ENCODE measurements around the gene VARS2.

- TF ChIP-seq BACH2 (CRISPR knock-in tag; IDR thresholded peaks at IDR 0.05; ENCODE audit: borderline replicate concordance), result no peak
- TF ChIP-seq, protein P1, sequence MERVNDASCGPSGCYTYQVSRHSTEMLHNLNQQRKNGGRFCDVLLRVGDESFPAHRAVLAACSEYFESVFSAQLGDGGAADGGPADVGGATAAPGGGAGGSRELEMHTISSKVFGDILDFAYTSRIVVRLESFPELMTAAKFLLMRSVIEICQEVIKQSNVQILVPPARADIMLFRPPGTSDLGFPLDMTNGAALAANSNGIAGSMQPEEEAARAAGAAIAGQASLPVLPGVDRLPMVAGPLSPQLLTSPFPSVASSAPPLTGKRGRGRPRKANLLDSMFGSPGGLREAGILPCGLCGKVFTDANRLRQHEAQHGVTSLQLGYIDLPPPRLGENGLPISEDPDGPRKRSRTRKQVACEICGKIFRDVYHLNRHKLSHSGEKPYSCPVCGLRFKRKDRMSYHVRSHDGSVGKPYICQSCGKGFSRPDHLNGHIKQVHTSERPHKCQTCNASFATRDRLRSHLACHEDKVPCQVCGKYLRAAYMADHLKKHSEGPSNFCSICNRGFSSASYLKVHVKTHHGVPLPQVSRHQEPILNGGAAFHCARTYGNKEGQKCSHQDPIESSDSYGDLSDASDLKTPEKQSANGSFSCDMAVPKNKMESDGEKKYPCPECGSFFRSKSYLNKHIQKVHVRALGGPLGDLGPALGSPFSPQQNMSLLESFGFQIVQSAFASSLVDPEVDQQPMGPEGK (CRISPR knock-in tag; IDR thresholded peaks at IDR 0.05; ENCODE audit: borderline replicate concordance), result no peak
- no peak for TF ChIP-seq CSDC2 (CRISPR knock-in tag; IDR thresholded peaks at IDR 0.05)
- no peak for TF ChIP-seq ISL1 (CRISPR knock-in tag; IDR thresholded peaks at IDR 0.05)
- TF ChIP-seq PPARA (CRISPR knock-in tag; IDR thresholded peaks at IDR 0.05; ENCODE audit: borderline replicate concordance), result no peak
Observed at GRCh38 chr6:30938730-30939129, 24.7 kb downstream of the VARS2 start.

Data from SK-N-SH treated with all-trans-retinoic acid at 6 μM for 48 hours (cell line).